SK-N-MC (cell line): Measurements from ENCODE around the gene DMBT1.

Experiments used
- DNase-seq: peaks from one replicate; pipeline ENCODE4 v3.0.0-alpha.2; 2011; ENCODE audit warnings: low read depth, low spot score
- H3K27ac ChIP-seq: fragments of 200-600 bp; sonication (generic); 2 replicates; pipeline ENCODE4 v1.5.1; 2016; ENCODE audit warnings: mixed run types
- H3K36me3 ChIP-seq: fragments of 200-600 bp; sonication (generic); 2 replicates; pipeline ENCODE4 v1.6.1; 2017; ENCODE audit warnings: antibody characterized with exemption, low read length, mixed read lengths; ENCODE audit not compliant: insufficient read depth
- H3K4me3 ChIP-seq: fragments of 200-600 bp; sonication (generic); 2 replicates; pipeline ENCODE4 v1.5.1; 2016
- H3K9ac ChIP-seq: fragments of 200-600 bp; sonication (generic); 2 replicates; pipeline ENCODE4 v1.8.0; 2017; ENCODE audit warnings: mixed run types, mixed read lengths; ENCODE audit not compliant: insufficient read length
- H3K9me3 ChIP-seq: fragments of 200-600 bp; sonication (generic); 2 replicates; pipeline ENCODE4 v1.6.1; 2017; ENCODE audit warnings: low read depth, mild to moderate bottlenecking, antibody characterized with exemption, low read length, moderate library complexity, mixed read lengths
- EZH2 ChIP-seq: fragments of 200-600 bp; sonication (generic); IDR thresholded peaks from one replicate; pipeline ENCODE4 v1.6.1; 2017; ENCODE audit warnings: antibody characterized with exemption
- FOXP2 ChIP-seq: optimal IDR thresholded peaks from 2 replicates; pipeline ENCODE3; 2011; ENCODE audit warnings: mild to moderate bottlenecking, moderate library complexity; ENCODE audit not compliant: insufficient read depth; ENCODE audit errors: extremely low read length, control extremely low read depth
- POLR2AphosphoS5 ChIP-seq: IDR thresholded peaks from 2 replicates; pipeline ENCODE4 v1.6.1; 2012; ENCODE audit warnings: mild to moderate bottlenecking, low read depth, low read length, borderline replicate concordance

Gene DMBT1

DNA sequence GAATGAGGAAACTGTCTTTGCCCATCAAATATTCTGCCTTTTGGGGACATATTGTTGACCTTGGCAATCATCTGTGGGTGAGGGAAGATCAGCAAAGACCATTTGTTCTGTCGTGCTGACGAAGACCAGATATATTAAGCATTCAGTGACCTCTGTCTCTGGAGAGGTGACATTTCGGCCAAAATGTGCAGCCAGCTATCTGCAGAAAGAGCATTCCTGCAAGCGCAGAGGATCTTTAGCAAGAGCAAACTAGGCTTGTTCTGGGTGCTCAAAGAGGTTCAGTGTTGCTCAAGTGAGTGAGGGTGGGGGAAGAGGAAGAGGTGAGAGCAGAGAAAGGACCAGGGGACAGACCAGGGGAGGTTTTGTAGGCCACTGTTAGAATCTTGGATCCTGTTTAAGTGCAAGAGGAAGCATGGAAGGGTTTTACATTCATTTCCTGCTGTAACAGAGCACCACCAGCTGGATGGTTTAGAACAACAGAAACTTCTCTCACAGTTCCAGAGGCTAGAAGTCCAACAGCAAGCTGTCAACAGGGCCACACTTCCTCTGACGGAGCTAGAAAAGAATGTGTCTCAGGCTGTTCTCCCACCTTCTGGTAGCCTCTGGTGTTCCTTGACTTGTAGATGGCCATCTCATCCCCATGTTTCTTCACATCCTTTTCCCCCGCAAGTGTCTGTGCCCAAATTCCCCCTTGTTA lies 127.9 kb downstream of the DMBT1 start:
- Histone ChIP-seq H3K27ac (no peak overlapping the region), H3K36me3 (no peaks in the 10 kb centered on the region), H3K4me3 (no peak overlapping the region), H3K9me3 (no peaks in the 10 kb centered on the region), H3K9ac (no peak overlapping the region)
- DNase-seq = no peak
- TF ChIP-seq POLR2AphosphoS5 = no peak
- TF ChIP-seq FOXP2 = no peak
- TF ChIP-seq EZH2 = no peak

DNA sequence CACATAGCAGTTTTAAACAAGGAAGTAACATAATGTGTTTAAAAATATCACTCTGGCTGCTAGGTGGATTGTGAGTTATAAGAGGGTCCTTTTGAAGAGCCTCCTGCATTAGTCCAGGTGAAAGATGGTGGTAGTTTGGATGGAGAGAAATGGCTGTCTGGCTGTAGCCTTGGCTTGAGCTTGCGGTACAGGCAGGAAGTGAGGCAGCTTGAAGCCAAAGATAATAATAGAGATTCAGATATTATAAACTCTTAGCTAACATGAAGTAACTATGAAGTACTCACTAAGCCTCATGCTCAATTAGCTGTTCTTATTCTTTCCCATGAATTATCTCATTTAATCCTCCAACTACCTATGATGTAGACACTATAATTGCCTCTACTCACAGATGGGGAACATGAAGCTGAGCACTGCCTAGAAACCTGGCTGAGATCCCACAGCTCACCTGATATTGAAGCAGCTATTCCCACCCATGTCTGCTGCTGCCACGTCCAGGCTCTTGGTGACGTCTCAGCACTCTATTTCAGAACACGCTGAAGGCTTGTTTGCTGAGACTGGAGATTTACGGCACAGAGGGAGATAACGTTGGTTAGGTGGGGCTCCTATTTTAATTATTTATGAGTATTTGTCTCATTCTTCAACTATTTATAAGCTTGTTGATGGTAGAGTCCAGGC lies 128.7 kb downstream of the DMBT1 start:
- TF ChIP-seq FOXP2 = no peak
- DNase-seq = no peak

DNA sequence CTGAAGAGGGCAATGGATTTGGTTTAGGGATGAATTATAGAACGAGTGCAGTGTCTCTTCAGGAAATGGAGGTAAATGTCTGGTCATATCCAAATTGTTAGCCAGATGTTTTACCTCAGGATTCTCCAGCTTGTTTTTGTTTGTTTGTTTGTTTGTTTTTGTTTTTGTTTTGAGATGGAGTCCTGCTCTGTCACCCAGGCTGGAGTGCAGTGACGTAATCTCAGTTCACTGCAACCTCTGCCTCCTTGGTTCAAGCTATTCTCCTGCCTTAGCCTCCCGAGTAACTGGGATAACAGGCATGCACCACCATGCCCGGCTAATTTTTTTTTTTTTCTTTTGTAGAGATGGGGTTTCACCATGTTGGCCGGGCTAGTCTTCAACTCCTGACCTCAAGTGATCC lies 132.2 kb downstream of the DMBT1 start:
- H3K9me3 ChIP-seq = no peaks in the 10 kb centered on the region
- no peak for TF ChIP-seq EZH2
- no peak for TF ChIP-seq FOXP2
- TF ChIP-seq POLR2AphosphoS5 = no peak
- no peak overlapping the region for H3K4me3 ChIP-seq
- H3K9ac ChIP-seq = no peak overlapping the region
- no peak for DNase-seq
- no peak overlapping the region for H3K27ac ChIP-seq
- no peaks in the 10 kb centered on the region for H3K36me3 ChIP-seq

More for the DNA sequence above, 128.7 kb downstream of the DMBT1 start:
- no peaks in the 10 kb centered on the region for H3K9me3 ChIP-seq
- no peak overlapping the region for H3K9ac ChIP-seq
- H3K36me3 ChIP-seq = no peaks in the 10 kb centered on the region
- no peak overlapping the region for H3K4me3 ChIP-seq
- H3K27ac ChIP-seq = no peak overlapping the region
